GM10266 (cell line): ENCODE data around the gene SLAIN1.

Experiments used
- DNase-seq: peaks from one replicate; pipeline ENCODE4 v3.0.0; 2012; ENCODE audit errors: extremely low spot score
- TF ChIP-seq, protein P1 (sequence below): IDR thresholded peaks from 2 replicates; pipeline ENCODE4 v1.5.1; 2012; ENCODE audit warnings: mild to moderate bottlenecking, low read depth; ENCODE audit not compliant: control insufficient read depth, insufficient read depth; ENCODE audit errors: missing control alignments

Gene SLAIN1

DNA sequence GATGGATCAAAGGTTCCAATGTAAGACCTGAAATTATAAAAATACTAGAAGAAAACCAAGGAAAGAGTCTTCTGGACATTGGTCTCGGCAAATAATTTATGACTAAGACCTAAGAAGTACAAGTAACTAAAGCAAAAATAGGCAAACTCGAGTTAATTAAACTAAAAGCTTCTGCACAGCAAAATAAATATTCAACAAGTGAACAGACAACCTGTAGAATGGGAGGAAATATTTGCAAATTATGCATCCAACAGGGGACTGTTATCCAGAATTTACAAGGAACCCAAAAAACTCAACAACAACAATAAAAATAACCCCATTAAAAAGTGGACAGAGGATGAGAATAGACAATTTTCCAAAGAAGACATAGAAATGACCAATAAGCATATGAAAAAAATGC lies 9.7 kb upstream of the SLAIN1 start:
- TF ChIP-seq, protein P1, sequence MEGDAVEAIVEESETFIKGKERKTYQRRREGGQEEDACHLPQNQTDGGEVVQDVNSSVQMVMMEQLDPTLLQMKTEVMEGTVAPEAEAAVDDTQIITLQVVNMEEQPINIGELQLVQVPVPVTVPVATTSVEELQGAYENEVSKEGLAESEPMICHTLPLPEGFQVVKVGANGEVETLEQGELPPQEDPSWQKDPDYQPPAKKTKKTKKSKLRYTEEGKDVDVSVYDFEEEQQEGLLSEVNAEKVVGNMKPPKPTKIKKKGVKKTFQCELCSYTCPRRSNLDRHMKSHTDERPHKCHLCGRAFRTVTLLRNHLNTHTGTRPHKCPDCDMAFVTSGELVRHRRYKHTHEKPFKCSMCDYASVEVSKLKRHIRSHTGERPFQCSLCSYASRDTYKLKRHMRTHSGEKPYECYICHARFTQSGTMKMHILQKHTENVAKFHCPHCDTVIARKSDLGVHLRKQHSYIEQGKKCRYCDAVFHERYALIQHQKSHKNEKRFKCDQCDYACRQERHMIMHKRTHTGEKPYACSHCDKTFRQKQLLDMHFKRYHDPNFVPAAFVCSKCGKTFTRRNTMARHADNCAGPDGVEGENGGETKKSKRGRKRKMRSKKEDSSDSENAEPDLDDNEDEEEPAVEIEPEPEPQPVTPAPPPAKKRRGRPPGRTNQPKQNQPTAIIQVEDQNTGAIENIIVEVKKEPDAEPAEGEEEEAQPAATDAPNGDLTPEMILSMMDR: no peak
- DNase-seq: no peak

- TF ChIP-seq, protein P1: no peak
- DNase-seq: no peak
Measured at GRCh38 chr13:77691871-77692270, 5.6 kb upstream of the SLAIN1 start.

- DNase-seq: no peak
- TF ChIP-seq, protein P1: no peak
Measured at GRCh38 chr13:77692746-77693448, 4.6 kb upstream of the SLAIN1 start.

DNA sequence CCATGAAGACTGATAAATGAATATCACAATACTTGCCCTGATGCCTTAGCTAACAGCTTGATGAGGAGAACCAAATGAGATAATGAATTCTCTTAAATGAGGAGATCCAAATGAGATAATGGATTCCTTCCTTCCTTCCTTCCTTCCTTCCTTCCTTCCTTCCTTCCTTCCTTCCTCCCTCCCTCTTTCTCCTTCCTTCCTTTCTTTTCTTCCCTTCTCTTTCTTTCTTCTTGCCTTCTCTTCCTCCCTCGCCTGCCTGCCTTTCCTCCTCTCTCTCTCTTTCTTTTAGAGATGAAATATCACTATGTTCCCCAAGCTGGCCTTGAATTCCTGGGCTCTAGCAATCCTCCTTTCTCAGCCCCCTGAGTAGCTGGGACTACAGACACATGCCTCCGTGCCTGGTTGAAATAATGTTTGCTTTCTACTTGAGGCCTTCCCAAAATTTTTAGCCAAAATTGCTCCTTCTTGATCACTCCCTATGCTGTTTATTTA lies 4.0 kb upstream of the SLAIN1 start:
- TF ChIP-seq, protein P1: no peak
- DNase-seq: no peak

DNA sequence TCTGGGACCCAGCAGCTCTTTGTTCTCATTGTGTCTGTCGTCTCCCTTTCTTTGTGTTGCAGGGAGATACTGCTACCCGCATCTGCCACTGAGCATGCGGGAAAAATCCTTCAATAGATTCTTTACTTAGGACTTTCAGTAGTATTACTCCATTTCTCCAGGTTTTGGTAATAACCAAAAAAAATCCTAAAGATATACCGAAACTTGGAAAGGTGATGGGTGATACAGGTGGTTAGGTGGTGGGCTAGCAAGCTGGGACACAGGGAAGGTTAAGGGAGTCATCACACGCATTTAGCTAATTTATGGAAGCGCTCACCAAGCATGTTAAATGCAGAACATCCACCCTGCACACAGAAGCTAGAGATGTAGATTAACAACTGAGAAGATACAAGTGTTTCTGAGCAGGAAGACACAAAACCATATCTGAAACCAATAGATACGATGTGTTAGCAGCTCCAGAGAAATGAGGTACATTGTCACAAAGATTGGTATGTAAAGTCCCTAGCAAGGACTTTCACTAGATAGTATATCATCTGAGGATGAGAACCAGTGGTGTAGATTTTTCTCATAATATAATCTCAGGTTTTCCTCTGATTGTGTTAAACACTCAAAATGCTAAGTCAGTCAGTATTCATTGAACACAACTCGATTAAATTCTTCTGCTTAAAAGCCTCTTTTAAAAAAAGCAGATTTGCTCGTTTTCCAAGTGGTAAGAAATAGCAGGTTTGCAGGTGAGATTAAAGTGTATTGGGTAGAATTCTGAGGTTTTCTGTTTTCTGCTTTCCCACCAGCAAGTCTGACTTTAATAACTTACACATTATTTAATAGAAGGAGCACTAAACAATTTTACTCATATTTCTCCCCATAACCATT lies 1.2 kb upstream of the SLAIN1 start:
- peak; percentile 43 for DNase-seq
- TF ChIP-seq, protein P1: no peak

DNA sequence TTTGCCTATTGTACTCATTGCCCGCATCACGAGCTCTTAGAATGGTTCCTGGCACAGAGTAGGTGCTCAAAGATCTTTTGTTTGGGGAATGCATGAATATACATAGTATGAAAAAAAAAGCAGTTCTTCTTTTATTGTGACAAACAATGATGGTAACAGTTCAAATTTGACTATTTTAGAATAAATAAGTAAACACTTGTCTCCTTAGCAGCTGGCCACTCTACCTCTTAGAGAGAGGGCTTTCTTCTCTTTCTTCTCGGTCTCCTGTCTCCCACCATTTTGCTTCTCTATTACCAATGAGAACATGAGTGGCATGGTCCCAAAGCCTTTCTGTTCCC lies 639 bp upstream of the SLAIN1 start:
- TF ChIP-seq, protein P1: no peak

More for the DNA sequence above, 639 bp upstream of the SLAIN1 start:
- DNase-seq: peak; percentile 31
